GM21619 (cell line): Measurements from ENCODE around the gene CMPK2.
"Not testable (repeated sequence)": the region's sequence is repeated elsewhere in the genome, so short reads cannot be mapped to it uniquely, and the experiment has no call there.

ENCODE experiments used
- ATAC-seq: cut with Tn5 transposase; IDR thresholded peaks from one replicate; pipeline ENCODE4 v1.9.1; 2021; ENCODE audit not compliant: unreplicated experiment

CMPK2 gene

GRCh38 chr2:6865346-6866274 is at the start of gene CMPK2:
Gene CMPK2, minus strand, starts transcription at chr2:6865907. Its CDS starts 211 bp downstream, at chr2:6865696.
- ATAC-seq = peak; percentile 77

- ATAC-seq = no peak
These were observed 49.7 kb upstream of the CMPK2 start for GRCh38 chr2:6915399-6915798.

GRCh38 chr2:6914828-6915227 is 49.1 kb upstream of the CMPK2 start:
- no peak for ATAC-seq

GRCh38 chr2:6913415-6914157 is 47.9 kb upstream of the CMPK2 start:
- ATAC-seq = no peak

- no peak for ATAC-seq
These were observed 46.0 kb upstream of the CMPK2 start for GRCh38 chr2:6911721-6912120.

GRCh38 chr2:6909431-6910385 is 44.0 kb upstream of the CMPK2 start:
- ATAC-seq = peak; percentile 98

GRCh38 chr2:6908291-6908690 is 42.6 kb upstream of the CMPK2 start:
- ATAC-seq = no peak

- ATAC-seq = no peak
These were observed 40.5 kb upstream of the CMPK2 start for GRCh38 chr2:6906165-6906741.

GRCh38 chr2:6905668-6906067 is 40.0 kb upstream of the CMPK2 start:
- ATAC-seq = no peak

GRCh38 chr2:6902581-6902980 is 36.9 kb upstream of the CMPK2 start:
- ATAC-seq = not testable (repeated sequence)

GRCh38 chr2:6896930-6897759 is 31.4 kb upstream of the CMPK2 start:
- ATAC-seq = no peak

GRCh38 chr2:6893876-6894482 is 28.3 kb upstream of the CMPK2 start:
- ATAC-seq = no peak

- no peak for ATAC-seq
These were observed 23.0 kb upstream of the CMPK2 start for GRCh38 chr2:6888724-6889123.

- ATAC-seq = no peak
These were observed 22.1 kb upstream of the CMPK2 start for GRCh38 chr2:6887751-6888192.

GRCh38 chr2:6885968-6886367 is 20.3 kb upstream of the CMPK2 start:
- no peak for ATAC-seq

GRCh38 chr2:6885551-6885950 is 19.8 kb upstream of the CMPK2 start:
- ATAC-seq = no peak

GRCh38 chr2:6883448-6884122 is 17.9 kb upstream of the CMPK2 start:
- no peak for ATAC-seq

GRCh38 chr2:6881516-6881915 is 15.8 kb upstream of the CMPK2 start:
- no peak for ATAC-seq

- ATAC-seq = no peak
These were observed 15.3 kb upstream of the CMPK2 start for GRCh38 chr2:6881046-6881445.
